GM18499 (cell line): ENCODE data around the gene GLB1L2.

Experiments used
- ATAC-seq: cut with Tn5 transposase; IDR thresholded peaks from one replicate; pipeline ENCODE4 v1.9.1; 2021; ENCODE audit warnings: moderate number of reproducible peaks; ENCODE audit not compliant: insufficient read depth, unreplicated experiment

The GLB1L2 gene

GRCh38 chr11:134363592-134363991 lies 31.8 kb downstream of the GLB1L2 start:
- ATAC-seq: no peak

GRCh38 chr11:134364261-134364660 lies 32.5 kb downstream of the GLB1L2 start:
- no peak for ATAC-seq

GRCh38 chr11:134365011-134365925 lies 33.5 kb downstream of the GLB1L2 start:
- no peak for ATAC-seq

GRCh38 chr11:134366254-134366653 lies 34.5 kb downstream of the GLB1L2 start:
- ATAC-seq: no peak

- ATAC-seq: no peak
Observed at GRCh38 chr11:134367781-134368180, 36.0 kb downstream of the GLB1L2 start.

- ATAC-seq: no peak
Observed at GRCh38 chr11:134369656-134370525, 38.1 kb downstream of the GLB1L2 start.

- ATAC-seq: no peak
Observed at GRCh38 chr11:134370526-134371435, 39.0 kb downstream of the GLB1L2 start.

GRCh38 chr11:134371436-134372185 lies 39.8 kb downstream of the GLB1L2 start:
- no peak for ATAC-seq

- no peak for ATAC-seq
Observed at GRCh38 chr11:134372536-134372935, 40.7 kb downstream of the GLB1L2 start.

GRCh38 chr11:134372961-134373360 lies 41.2 kb downstream of the GLB1L2 start:
- no peak for ATAC-seq

- ATAC-seq: no peak
Observed at GRCh38 chr11:134373591-134374052, 41.8 kb downstream of the GLB1L2 start.

GRCh38 chr11:134374171-134374570 lies 42.4 kb downstream of the GLB1L2 start:
- ATAC-seq: no peak

- no peak for ATAC-seq
Observed at GRCh38 chr11:134374891-134375550, 43.2 kb downstream of the GLB1L2 start.

GRCh38 chr11:134376150-134376921 lies 44.5 kb downstream of the GLB1L2 start:
- ATAC-seq: no peak

GRCh38 chr11:134377876-134378275 lies 46.1 kb downstream of the GLB1L2 start:
- ATAC-seq: no peak

- no peak for ATAC-seq
Observed at GRCh38 chr11:134379241-134379640, 47.5 kb downstream of the GLB1L2 start.

- ATAC-seq: no peak
Observed at GRCh38 chr11:134380229-134380628, 48.4 kb downstream of the GLB1L2 start.

- no peak for ATAC-seq
Observed at GRCh38 chr11:134380785-134381184, 49.0 kb downstream of the GLB1L2 start.
